HCT116 (cell line): Measurements from ENCODE around the gene RNF41. TPM values are rescaled to one million over a fixed set of nuclear protein-coding genes. Genes with fewer than 3 reads are reported as not detected.

Experiments used
- ATAC-seq: fragments of 200-7000 bp; cut with Tn5 transposase; 2 replicates; pipeline ENCODE4 v1.9.1; 2020; ENCODE audit warnings: mild to moderate bottlenecking, moderate library complexity
- BruUV-seq: library from RNA; stranded (reverse); fragments of 400-500 nt; replicated peaks from 2 replicates; lab custom pipeline; 2021; lab: Mats Ljungman, UMichigan
- CTCF ChIA-PET: fragments of 300-600 bp; sonication (Branson Sonifier 250); formaldehyde crosslinking; loops from one replicate; lab custom pipeline; 2021; ENCODE audit warnings: antibody characterized with exemption; lab: Charles Lee
- POLR2A ChIA-PET: fragments of 300-600, 350-600 bp; sonication (Branson Sonifier 250); formaldehyde crosslinking; loops from one replicate; lab custom pipeline; 2021; ENCODE audit warnings: antibody characterized with exemption; lab: Charles Lee
- RAD21 ChIA-PET, 2 experiments: fragments of 300-600 bp; sonication (Branson Sonifier 250); formaldehyde crosslinking; loops; one replicate each; lab custom pipeline; 2023; ENCODE audit warnings: low total read pairs in 2 of 2; ENCODE audit not compliant: uncharacterized antibody in 2 of 2, unreplicated experiment in 2 of 2, low non-redundant PET in 1 of 2; lab: Charles Lee
- DNase-seq: peaks from one replicate; pipeline ENCODE4 v3.0.0-alpha.2; 2010; ENCODE audit warnings: low read depth, low spot score
- H2AFZ ChIP-seq: fragments of 200-600 bp; shearing (Covaris generic), sonication (generic); 2 replicates; pipeline ENCODE4 v1.6.1; 2017; ENCODE audit warnings: low read depth, mixed run types, mixed read lengths, antibody characterized with exemption, low read length; ENCODE audit not compliant: poor library complexity, severe bottlenecking
- H3K27ac ChIP-seq: 2 replicates; pipeline ENCODE4 v1.5.1; 2012; ENCODE audit warnings: low read depth, low read length
- H3K27me3 ChIP-seq: fragments of 200-600 bp; sonication (generic); 2 replicates; pipeline ENCODE4 v1.6.1; 2016; ENCODE audit warnings: mixed run types, low read length, mixed read lengths; ENCODE audit not compliant: insufficient read depth
- H3K36me3 ChIP-seq, 2 experiments: fragments of 200-500 bp in 1 of 2; fragments of 200-600 bp in 1 of 2; sonication (Bioruptor generic) in 1 of 2; sonication (generic) in 1 of 2; 2 replicates each; pipeline versions ENCODE4 v1.5.1 to v1.6.1; 2014 to 2016; ENCODE audit warnings: low read length in 2 of 2, inconsistent platforms in 1 of 2, mixed read lengths in 1 of 2, mixed run types in 1 of 2; ENCODE audit not compliant: insufficient read depth in 2 of 2, control insufficient read depth in 1 of 2
- H3K4me1 ChIP-seq, 2 experiments: fragments of 200-600 bp in 1 of 2; sonication (generic) in 1 of 2; 2 replicates each; pipeline versions ENCODE4 v1.5.1 to v1.6.1; 2012 to 2017; ENCODE audit warnings: low read length in 2 of 2, inconsistent platforms in 1 of 2, mild to moderate bottlenecking in 1 of 2, mixed read lengths in 1 of 2, mixed run types in 1 of 2, moderate library complexity in 1 of 2; ENCODE audit not compliant: insufficient read depth in 2 of 2, control insufficient read depth in 1 of 2
- H3K4me2 ChIP-seq: fragments of 200-600 bp; sonication (generic); 2 replicates; pipeline ENCODE4 v1.6.1; 2017; ENCODE audit warnings: mixed run types, low read length, mixed read lengths
- H3K4me3 ChIP-seq, 2 experiments: fragments of 200-600 bp in 1 of 2; sonication (generic) in 1 of 2; replicated peaks in 1 of 2; 2 replicates each; pipeline ENCODE4 v1.5.1; 2011 to 2016; ENCODE audit warnings: low read length in 2 of 2, control low read depth in 1 of 2, low read depth in 1 of 2, mild to moderate bottlenecking in 1 of 2, mixed read lengths in 1 of 2, mixed run types in 1 of 2
- H3K79me2 ChIP-seq: fragments of 200-600 bp; sonication (generic); 2 replicates; pipeline ENCODE4 v1.6.1; 2017; ENCODE audit warnings: mild to moderate bottlenecking, mixed run types, low read length, moderate library complexity, mixed read lengths; ENCODE audit not compliant: insufficient read depth
- H3K9ac ChIP-seq: fragments of 200-600 bp; sonication (generic); 2 replicates; pipeline ENCODE4 v1.6.1; 2016; ENCODE audit warnings: low read length, mixed read lengths
- H3K9me2 ChIP-seq: fragments of 200-600 bp; sonication (generic), shearing (Covaris generic); 2 replicates; pipeline ENCODE4 v1.6.1; 2017; ENCODE audit warnings: mixed run types, mild to moderate bottlenecking, moderate library complexity; ENCODE audit not compliant: insufficient read depth
- H3K9me3 ChIP-seq, 2 experiments: fragments of 200-500 bp in 1 of 2; fragments of 200-600 bp in 1 of 2; sonication (Bioruptor generic) in 1 of 2; sonication (generic) in 1 of 2; 2 replicates each; pipeline ENCODE4 v1.6.1; 2014 to 2017; ENCODE audit warnings: low read length in 2 of 2, mixed read lengths in 2 of 2, inconsistent platforms in 1 of 2, low read depth in 1 of 2, mild to moderate bottlenecking in 1 of 2, mixed run types in 1 of 2, moderate library complexity in 1 of 2; ENCODE audit not compliant: control insufficient read depth in 1 of 2, insufficient read depth in 1 of 2
- H4K20me1 ChIP-seq: fragments of 200-600 bp; sonication (generic), shearing (Covaris generic); 2 replicates; pipeline ENCODE4 v1.6.1; 2017; ENCODE audit warnings: mixed run types, mild to moderate bottlenecking, moderate library complexity; ENCODE audit not compliant: insufficient read depth
- ATF3 ChIP-seq: IDR thresholded peaks from 2 replicates; pipeline ENCODE4 v1.6.1; 2012
- CBX3 ChIP-seq: IDR thresholded peaks from 2 replicates; pipeline ENCODE4 v1.6.1; 2012; ENCODE audit warnings: low read depth
- CEBPB ChIP-seq: IDR thresholded peaks from 2 replicates; pipeline ENCODE4 v1.6.1; 2012; ENCODE audit warnings: low read depth
- CTCF ChIP-seq, 3 experiments: fragments of 200-600 bp in 1 of 3; sonication (generic) in 1 of 3; IDR thresholded peaks in 2 of 3; conservative IDR thresholded peaks in 1 of 3; 2 replicates each; pipeline ENCODE4 v1.5.1; 2012 to 2017; ENCODE audit warnings: low read depth in 2 of 3, low read length in 2 of 3, antibody characterized with exemption in 1 of 3, borderline replicate concordance in 1 of 3, control low read depth in 1 of 3, mild to moderate bottlenecking in 1 of 3, mixed read lengths in 1 of 3, mixed run types in 1 of 3, moderate library complexity in 1 of 3; ENCODE audit not compliant: insufficient read depth in 1 of 3
- EZH2 ChIP-seq: fragments of 200-600 bp; sonication (generic); IDR thresholded peaks from 2 replicates; pipeline ENCODE4 v1.6.1; 2017; ENCODE audit warnings: antibody characterized with exemption, mixed run types
- RAD21 ChIP-seq: IDR thresholded peaks from 2 replicates; pipeline ENCODE4 v1.6.1; 2012; ENCODE audit warnings: low read depth, mild to moderate bottlenecking
- YY1 ChIP-seq: IDR thresholded peaks from 2 replicates; pipeline ENCODE4 v1.6.1; 2011; ENCODE audit warnings: low read length, low read depth, moderate library complexity, mild to moderate bottlenecking; ENCODE audit not compliant: insufficient replicate concordance; ENCODE audit errors: extremely low read depth
- ZFX ChIP-seq: fragments of 450-650 bp; IDR thresholded peaks from 2 replicates; pipeline ENCODE4 v1.6.1; 2017
- intact Hi-C: fragments of 100-400 bp; cut with micrococcal nuclease; formaldehyde crosslinking; loops from 2 replicates; pipeline ENCODE4 v1.10.0; 2022
- total RNA-seq: library from RNA; stranded (reverse); gene quantifications from one replicate; pipeline ENCODE4 v1.2.1, GENCODE V29; 2021; ENCODE audit not compliant: unreplicated experiment

The RNF41 gene
- total RNA-seq, 1 experiment from 2014 or later: 40.6 TPM

- Histone ChIP-seq H3K4me2 (peak overlapping the region; percentile 3; the same call in 1 of the 2 replicates), H3K9me3 (no peaks in the 10 kb centered on the region), H3K79me2 (peaks cover 9% of the 10 kb centered on the region), H2AFZ (peak overlapping the region; percentile 91), H3K4me1 (peaks cover 12 to 24% of the 10 kb centered on the region in 2 experiments), H3K4me3 (no peak overlapping the region), H3K27me3 (no peaks in the 10 kb centered on the region), H4K20me1 (no peaks in the 10 kb centered on the region), H3K36me3 (no peaks in the 10 kb centered on the region), H3K9me2 (no peaks in the 10 kb centered on the region), H3K9ac (no peak overlapping the region), H3K27ac (no peak overlapping the region)
- DNase-seq: peak; percentile 80
- CTCF ChIA-PET: no interaction called here
- RAD21 ChIA-PET: no interaction called here
- ATAC-seq: no peak
- intact Hi-C loops: loop anchor here (1.0 to 5.0 kb wide), 4 partner anchors 64 to 399 kb away; no protein-coding TSS in a partner anchor
- no TSS peak for BruUV-seq
- POLR2A ChIA-PET: no interaction called here
- TF ChIP-seq YY1: peak; percentile 93
- TF ChIP-seq EZH2: no peak
- TF ChIP-seq CEBPB: no peak
- peak; percentile 94 for TF ChIP-seq RAD21
- TF ChIP-seq CBX3: peak; percentile 72; the same call in 1 of the 2 replicates
- TF ChIP-seq ZFX: no peak
- TF ChIP-seq CTCF (IDR thresholded peaks at IDR 0.05 in 2 of 3, conservative IDR thresholded peaks at IDR 0.05 in 1 of 3; ENCODE audit: borderline replicate concordance in 1 of 3, insufficient read depth in 1 of 3, low read depth in 2 of 3, low read length in 2 of 3): peak; percentile 69 to 94 (median 88)
- TF ChIP-seq ATF3: no peak
Measured at GRCh38 chr12:56193025-56193578, 28.6 kb downstream of the RNF41 start.
